Measurements from ENCODE around the gene ATP8A2.

The ATP8A2 gene

GRCh38 chr13:25971459-25972145, 599.8 kb downstream of the ATP8A2 start:
- no peak for DNase-seq (ENCODE audit: low read depth)

DNA sequence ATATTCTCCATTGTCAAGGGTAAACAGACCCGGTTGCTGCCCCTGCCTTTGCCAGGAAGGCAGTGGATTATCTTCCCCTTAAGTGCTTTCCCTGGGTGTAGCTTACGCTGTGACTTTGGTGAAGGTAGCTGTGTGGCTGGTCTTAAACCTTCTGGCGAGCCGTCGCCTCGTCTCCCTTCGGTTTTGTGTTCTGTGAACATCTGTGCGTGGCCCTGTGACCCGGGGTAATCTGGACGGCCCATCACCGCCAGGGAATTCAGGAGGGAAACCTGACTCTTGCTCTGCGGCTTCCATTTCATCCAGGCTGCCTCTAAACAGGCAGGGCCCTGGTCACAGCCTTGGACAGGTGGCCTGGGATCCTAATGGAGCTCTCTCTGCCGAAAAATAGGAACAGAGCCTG, 601.3 kb downstream of the ATP8A2 start:
- no peak for DNase-seq (ENCODE audit: low read depth)

- DNase-seq (ENCODE audit: low read depth): no peak
These were observed 601.8 kb downstream of the ATP8A2 start for GRCh38 chr13:25973576-25973975.

DNA sequence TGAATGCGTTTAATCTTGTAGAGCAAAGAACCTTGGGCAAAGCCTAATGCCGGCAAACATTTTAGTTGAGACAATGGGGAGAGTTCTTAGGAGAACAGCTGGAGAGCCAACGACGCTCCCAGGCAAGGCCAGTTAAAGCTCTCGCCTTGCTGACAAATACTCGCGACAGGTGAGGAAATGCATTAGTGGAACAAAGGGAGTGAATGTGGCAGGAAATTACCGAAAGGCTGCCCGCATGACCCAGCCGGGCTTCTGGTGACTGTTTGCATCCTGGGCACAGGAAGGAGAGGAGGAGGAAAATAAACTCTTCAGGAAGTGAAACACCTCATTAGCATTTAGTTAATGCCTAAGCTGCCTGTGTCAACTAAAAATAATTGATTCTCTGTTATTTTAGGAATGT, 605.4 kb downstream of the ATP8A2 start:
- DNase-seq (ENCODE audit: low read depth): no peak

DNA sequence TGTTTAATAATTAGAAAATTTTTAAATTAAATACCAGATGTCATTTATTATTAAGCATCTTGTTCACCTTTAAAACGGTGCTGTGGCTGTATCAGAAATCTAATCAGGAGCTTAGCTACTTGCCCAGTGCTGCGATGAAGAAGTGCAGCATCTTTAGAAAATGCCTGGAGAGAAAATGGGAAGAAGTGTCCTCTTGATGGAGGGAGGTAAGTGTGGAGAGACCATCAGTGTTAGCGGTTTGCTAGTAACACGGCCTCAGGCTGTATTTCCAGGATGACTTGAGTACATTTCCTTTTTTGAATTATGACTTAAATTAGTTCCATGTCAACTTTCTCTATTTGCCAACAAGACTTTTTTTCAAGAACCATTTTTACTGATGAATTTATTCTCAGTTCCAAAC, 605.9 kb downstream of the ATP8A2 start:
- DNase-seq (ENCODE audit: low read depth): no peak

- no peak for DNase-seq (ENCODE audit: low read depth)
These were observed 607.2 kb downstream of the ATP8A2 start for GRCh38 chr13:25978961-25979360.

DNA sequence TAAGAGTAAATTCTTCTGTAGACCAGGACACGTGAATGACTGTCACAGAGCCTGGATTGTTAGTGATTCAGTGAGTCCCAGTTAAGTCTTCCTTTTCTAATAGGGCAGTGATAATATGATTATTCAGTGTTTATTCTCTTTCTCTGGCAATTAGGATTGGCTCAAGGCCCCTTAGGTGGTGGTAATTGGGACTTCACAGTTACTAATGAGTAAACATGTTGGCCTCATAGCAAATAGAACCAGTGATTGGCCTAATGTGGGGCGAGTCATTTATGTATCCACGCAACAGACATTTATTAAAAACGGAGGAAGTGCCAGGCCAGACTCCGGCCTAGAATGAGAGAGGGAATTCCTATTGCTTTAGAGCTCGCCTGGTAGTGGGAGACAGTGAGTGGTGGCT, 607.6 kb downstream of the ATP8A2 start:
- no peak for DNase-seq (ENCODE audit: low read depth)

GRCh38 chr13:25980255-25980654, 608.5 kb downstream of the ATP8A2 start:
- peak; percentile 21 for DNase-seq (ENCODE audit: low read depth)

GRCh38 chr13:25981060-25981459, 609.3 kb downstream of the ATP8A2 start:
- DNase-seq (ENCODE audit: low read depth): no peak

- DNase-seq (ENCODE audit: low read depth): no peak
These were observed 611.1 kb downstream of the ATP8A2 start for GRCh38 chr13:25982907-25983306.

DNA sequence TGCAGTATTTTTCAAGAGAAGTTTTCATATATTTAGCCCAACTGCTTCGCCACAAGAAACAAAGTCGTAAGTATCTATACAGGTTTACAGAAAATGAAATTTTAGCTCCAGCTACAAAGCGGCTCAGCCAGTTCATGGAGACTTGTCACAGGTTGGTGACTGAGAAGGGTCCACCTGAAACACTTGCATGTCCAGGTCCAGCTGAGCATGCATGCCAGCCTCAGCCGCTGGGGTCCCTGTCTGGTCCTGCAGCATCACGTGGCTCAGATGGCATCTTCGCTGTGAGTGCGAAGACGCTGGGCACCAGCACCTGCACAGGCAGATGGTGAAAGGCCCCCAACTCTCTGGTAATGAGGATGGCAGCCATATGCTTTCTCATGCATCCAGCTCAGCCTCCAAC, 616.2 kb downstream of the ATP8A2 start:
- DNase-seq (ENCODE audit: low read depth): no peak

DNA sequence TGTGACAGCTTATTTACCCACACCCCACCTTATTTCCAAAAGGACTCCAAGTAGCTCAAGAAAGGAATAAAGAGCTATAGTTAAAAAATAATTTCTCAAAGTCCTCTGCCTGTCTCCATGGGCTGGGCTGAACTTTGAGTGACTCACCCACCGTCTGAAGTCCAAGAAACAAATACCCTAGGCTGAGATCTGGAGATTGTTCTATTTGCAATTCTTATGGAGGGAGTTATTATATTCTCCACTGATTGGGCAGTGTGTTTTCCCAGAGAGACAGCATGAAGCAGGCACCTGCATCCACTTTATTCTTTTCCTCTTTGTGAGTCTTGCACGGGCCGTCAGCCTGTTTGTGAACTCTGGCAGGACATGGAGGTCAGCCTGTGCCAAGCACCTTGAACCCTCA, 616.9 kb downstream of the ATP8A2 start:
- no peak for DNase-seq (ENCODE audit: low read depth)

DNA sequence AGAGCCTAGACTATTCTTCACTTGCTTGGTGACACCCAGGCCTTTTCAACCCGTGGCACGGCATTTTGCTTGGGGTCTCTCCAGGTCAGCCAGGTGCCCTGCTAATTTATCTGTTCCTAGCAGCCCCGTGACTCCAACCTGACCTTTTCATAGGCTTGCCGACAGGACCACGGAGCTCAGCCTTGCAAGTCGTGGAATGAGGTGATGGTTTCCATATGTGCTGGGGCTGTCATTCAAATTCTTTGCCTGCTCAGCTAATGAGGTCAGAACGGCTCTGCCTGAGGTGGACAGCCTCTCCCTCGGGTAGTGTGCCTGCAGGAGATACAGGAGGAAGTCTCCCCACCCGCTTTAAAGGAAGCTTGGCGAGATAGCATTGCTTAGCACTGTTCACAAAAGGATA, 619.0 kb downstream of the ATP8A2 start:
- DNase-seq (ENCODE audit: low read depth): no peak

DNA sequence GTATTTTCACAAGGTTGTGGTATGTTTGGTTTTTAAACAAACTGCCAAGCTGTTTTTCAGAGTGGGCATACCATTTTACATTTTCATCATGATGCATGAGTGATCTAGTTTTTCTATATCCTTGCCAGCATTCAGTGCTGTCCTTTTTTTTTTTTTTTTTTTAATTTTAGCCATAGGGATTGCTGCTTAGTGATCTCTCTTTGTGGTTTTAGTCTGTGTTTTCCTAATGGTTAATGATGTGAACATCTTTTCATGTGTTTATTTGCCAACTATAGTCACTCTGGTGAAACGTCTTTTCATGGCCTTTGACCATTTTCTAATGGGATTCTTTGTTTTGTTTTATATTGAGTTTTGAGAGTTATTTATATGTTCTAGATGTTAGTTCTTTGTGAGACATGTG, 620.3 kb downstream of the ATP8A2 start:
- no peak for DNase-seq (ENCODE audit: low read depth)

DNA sequence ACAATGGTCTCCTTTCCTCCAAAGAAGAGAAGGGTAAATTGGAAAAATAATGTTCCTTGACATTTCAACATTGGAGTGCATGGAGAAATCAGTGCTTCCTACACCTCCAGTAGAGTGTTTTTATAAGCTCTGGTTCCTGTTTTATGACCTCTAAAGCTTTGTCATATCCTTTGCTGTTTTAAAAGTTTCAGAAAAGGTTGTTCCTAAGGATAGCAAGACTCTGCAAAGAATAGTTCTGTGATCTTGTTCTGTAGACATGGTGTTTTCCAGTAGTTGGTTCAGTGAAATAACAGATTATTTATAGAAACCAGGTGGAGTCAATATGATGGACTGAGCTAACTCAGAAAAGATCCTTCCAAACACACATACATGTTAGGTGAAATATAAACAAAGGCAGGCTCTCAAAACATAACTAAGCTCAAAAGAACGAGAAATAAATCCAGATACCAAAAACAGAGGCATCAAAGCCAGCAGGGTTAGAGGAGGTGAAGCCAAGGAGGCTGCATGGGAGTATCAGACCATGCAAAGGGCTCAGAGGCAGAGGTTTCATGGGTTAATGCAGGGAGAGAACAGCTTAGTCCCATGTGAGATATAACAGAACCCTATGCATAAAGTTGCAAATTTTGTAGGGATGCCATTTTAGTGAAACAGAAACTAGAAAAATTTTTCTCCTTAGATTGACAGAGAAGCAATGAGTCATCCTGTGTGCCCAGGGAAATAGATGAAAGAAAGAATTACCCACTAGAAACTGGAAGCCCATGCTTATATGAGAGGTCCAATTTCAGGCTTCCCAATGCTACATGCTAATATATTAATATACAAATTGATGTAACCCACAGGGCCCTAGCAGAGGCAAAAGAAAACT, 635.7 kb downstream of the ATP8A2 start:
- DNase-seq (ENCODE audit: low read depth): peak; percentile 10

DNA sequence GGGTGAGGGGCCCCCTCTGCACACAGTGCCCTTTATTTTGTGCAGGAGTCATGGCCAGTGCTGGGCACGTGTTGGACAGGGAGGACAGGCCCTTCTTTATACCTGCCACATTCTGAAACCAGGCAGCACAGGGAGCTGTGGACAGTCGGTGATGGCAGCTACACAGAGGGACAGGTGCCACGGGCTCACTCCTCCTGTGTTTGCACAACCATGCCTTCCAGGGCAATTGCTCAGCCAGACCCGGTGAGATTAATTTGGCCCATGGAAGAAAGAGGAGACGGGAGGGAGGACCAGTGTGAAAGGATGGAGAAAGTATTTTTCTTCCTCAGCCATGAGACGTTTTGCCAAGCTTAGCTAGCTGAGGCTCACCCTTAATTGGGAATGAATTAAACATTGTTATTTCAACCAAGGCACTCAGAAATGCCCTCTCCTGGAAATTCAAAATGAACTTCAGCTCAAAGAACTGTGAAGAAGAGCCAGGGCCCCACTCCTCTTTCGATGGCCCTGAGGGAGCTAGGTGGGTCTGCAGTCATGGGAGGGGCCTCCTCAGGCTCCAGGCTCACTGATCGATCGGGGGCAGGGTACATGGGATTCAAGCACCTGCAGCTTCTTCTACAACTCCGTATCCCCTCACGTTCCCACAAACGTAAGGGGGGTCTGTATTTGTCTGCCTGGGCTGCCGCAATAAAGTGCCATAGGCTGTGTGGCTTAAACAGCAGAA, 638.9 kb downstream of the ATP8A2 start:
- DNase-seq (ENCODE audit: low read depth): no peak

DNA sequence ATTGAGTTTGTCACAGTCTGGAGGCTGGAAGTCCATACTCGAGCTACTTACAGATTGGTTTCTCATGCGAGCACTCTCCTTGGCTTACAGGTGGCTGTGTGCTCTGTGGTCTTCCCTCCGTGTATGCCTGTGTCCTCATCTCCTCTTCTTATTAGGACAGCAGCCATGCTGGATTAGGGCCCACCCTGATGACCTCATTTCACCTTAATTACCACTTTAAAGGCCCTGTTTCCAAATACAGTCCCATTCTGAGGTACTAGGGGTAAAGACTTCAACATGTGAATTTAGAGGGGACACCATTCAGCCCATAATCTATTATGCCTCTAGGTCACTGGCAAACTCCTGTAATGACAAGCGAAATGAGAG, 639.4 kb downstream of the ATP8A2 start:
- no peak for DNase-seq (ENCODE audit: low read depth)

GRCh38 chr13:26011996-26012821, 640.4 kb downstream of the ATP8A2 start:
- DNase-seq (ENCODE audit: low read depth): no peak

DNA sequence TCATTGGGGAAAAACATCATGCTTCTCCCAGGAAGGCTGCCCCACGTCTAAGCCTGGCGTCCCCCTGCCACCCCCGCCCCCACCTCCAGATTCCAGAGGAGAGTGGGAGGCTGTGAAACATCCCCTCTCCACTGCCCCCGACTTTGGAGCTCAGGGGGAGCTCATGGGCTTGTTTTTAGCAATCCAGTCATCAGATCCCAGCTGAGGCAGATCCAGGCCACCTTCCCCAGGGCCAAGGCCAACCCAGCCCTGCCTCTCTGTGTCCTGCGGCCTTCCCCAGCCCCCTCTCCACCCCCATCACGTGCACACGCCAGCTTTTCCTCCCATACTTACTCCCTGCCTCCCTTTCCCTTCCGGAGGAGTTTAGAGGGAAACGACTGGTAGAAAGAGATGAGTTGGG, 641.2 kb downstream of the ATP8A2 start:
- DNase-seq (ENCODE audit: low read depth): no peak

GRCh38 chr13:26015271-26016125, 643.7 kb downstream of the ATP8A2 start:
- no peak for DNase-seq (ENCODE audit: low read depth)

DNA sequence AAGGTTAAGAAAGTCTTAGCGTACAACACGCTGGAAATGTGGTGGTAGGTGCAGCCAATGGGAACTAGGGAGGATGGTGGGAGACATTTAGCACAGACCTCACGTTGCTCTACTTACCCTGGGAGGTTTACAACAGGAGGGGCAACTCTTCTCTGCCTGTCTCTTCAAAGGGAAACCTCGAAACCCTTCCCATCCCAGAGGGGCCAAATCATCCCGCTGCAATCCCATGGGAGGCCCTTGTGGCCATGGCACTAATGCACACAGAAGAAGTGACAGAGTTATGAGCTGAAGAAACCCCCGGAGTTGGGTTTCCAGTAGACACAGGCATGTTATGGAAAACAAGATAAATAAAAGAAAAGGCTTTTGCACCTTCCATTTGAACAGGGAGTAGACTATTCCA, 644.4 kb downstream of the ATP8A2 start:
- DNase-seq (ENCODE audit: low read depth): no peak
